ENCODE measurements around the gene TARS2.

Gene TARS2

GRCh38 chr1:150529017-150529416 lies 41.8 kb downstream of the TARS2 start:
- no peak for DNase-seq (ENCODE audit: extremely low read depth, low read depth)
- no peak for TF ChIP-seq CTCF (IDR thresholded peaks at IDR 0.05; ENCODE audit: low read depth, low read length)

- TF ChIP-seq CTCF (IDR thresholded peaks at IDR 0.05; ENCODE audit: low read depth, low read length): no peak
- no peak for DNase-seq (ENCODE audit: extremely low read depth, low read depth)
Observed at GRCh38 chr1:150530491-150531159, 43.4 kb downstream of the TARS2 start.

DNA sequence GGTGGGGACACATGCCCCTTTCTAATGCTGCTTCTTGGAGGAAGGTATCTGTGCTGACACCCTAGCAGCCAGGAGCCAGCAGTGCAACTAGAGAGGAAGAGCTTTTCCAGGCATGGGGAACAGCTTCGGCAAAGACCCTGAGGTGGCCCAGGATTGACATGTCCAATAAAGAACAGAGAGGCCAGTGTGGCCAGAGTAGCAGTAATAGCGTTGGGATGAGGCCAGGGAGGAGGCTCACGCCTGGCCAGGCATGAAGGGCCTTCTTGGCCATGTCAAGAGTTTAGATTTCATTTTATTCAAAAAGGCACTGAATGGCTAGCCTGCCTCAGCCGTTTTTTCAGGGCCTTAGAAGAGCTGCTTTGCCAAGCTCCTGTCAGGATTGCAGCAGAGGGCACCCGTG lies 45.6 kb downstream of the TARS2 start:
- no peak for DNase-seq (ENCODE audit: extremely low read depth, low read depth)
- no peak for TF ChIP-seq CTCF (IDR thresholded peaks at IDR 0.05; ENCODE audit: low read depth, low read length)

DNA sequence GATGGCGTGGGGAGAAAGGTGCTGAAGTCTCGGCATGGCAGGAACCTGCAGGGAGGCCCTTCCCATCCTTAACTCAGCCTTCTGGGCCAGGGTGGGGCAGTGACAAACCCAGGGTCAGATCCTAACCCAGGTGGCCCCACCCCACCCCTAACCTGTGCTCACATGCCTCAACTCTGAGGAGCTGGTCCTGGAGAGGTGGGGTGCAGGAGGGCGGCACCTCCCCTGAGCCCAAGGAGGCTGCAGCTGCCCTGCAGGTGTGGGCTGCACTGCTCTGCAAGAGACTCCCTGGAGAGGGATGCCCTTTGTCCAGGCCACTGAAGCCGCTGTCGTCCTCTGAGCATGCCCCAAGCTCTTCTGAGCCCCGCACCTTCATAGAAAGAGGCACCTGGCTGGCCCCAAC lies 46.8 kb downstream of the TARS2 start:
- DNase-seq (ENCODE audit: extremely low read depth, low read depth): no peak
- TF ChIP-seq CTCF (IDR thresholded peaks at IDR 0.05; ENCODE audit: low read depth, low read length): no peak

- no peak for DNase-seq (ENCODE audit: extremely low read depth, low read depth)
- no peak for TF ChIP-seq CTCF (IDR thresholded peaks at IDR 0.05; ENCODE audit: low read depth, low read length)
Observed at GRCh38 chr1:150535511-150536287, 48.5 kb downstream of the TARS2 start.

DNA sequence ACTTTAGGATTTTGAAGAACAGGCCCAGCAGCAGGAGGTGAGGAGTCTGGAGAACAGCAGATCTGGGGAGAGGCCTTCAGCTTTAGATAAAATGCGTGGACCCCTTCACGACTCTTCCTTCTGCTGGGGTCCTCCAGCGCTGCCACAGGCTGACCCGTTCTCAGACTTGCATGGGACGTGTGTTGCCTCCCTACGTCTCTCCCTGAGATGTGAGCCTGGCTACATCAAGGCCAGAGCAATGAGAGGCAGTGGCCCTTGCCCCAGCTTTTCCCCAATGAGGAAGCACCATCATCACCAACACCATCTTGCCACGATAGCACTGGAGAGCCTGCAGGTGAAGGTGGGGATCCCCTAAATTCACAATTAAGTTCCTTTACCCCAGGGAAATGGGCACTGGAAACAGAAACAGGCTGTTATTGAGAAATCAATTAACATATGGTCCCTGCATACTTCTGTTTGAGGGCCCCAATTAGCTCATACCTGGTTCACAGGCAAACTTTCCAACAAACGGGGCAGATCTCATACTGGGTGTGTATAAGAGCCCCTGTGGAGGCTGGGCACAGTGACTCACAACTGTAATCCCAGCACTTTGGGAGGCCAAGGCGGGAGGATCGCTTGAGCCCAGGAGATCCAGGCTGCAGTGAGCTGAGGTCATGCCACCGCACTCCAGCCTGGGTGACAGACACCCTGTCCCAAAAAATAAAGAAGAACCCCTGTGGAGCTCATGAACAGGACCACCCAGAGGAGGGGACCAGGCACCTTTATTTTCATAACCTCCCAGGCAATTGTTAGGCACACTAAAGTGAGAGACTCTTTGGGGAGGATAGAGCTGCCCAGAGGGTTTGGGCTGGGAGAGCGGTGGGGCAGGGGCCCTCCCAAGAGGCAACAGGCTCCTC lies 49.9 kb downstream of the TARS2 start:
- no peak for DNase-seq (ENCODE audit: extremely low read depth, low read depth)
- TF ChIP-seq CTCF (IDR thresholded peaks at IDR 0.05; ENCODE audit: low read depth, low read length): no peak
